ENCODE measurements around the gene F12. TPM values are rescaled to one million over a fixed set of nuclear protein-coding genes. Genes with fewer than 3 reads are reported as not detected.

Gene F12
- total and polyA plus RNA-seq, 2 donors (not counting 1 experiment from before 2014, with no cell fraction given): 0.10 to 0.50 TPM

DNA sequence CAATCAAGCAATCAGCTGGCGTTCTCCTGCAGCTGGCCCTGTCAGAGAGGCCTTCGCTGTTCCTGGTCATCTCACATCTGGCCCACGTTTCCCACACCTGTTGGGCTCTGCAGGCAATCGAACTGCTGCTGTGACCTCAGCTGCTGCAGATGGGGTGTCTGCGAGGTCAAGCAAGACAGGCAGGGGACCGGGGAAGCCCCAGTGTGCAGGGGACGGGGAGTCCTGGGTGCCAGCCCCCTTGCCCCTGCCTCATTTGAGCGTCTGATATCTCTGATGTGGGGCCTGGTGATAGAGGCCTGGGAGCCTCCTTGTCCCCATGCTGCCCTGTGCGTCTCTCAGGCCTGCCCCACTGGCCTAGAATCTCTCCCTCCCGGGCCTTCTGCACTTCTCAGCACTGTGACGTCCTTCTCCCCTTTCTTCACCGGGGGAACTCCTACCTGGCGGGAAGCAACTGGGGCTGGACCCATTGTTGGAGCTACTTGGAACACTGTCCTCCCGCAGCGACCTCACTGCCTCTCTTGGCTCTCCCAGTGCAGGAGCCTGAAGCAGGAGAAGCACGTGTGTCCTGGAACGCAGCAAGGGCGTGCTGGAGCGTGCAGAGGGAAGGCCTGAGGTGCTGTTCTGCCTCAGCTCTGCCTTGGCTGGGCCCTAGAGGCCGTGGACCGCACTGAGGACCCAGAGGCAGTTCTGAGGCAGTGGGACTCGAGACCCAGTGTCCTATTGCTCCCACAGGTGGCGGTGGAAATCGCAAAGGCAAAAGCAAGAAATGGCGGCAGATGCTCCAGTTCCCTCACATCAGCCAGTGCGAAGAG, 21.0 kb upstream of the F12 start:
- H3K4me2 ChIP-seq (ENCODE audit: extremely low read depth, insufficient read depth, low read length): no peak overlapping the region

DNA sequence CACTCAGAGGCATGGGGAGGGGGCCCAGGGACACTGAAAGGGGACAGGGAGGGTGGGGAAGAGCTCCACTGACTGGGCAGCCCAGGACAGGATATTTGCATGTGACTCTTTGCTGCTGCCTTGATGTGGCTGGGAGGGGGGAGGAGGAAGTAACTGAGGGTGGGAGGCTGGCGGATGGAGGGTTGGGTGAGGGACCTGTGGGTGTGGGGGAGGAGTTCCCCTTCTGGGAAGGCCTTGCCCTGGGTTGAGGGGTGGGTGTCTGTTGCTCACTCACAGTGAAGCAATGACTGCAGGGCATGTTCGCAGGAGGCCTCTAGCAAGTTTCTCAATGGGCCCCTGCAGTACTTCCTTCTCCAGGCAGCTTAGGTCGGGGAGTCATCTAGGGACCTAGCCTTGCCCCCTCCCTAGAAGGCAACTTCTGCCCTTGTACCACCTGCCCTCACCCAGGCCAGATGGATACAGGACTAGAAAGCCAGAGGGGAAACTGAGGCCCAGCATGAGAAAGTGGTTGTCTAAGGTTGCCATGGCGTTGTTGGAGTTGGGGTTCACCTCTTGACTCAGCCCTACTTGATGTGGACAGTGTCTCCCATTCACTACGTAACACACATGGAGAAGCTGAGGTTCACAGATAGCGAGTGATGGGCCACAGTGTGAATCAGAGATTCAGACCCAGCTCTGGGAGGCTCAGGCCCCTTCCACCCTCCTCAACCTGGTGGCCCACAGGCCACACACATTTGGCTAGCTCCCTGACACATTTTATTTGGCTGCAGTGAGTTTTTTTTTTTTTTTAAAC, 20.1 kb upstream of the F12 start:
- peaks cover 12% of the 10 kb centered on the region for H3K4me1 ChIP-seq (ENCODE audit: control insufficient read depth, extremely low read depth, insufficient read depth, low read length)
- H2AFZ ChIP-seq (ENCODE audit: low read length): no peak overlapping the region
- no peak overlapping the region for H3K4me3 ChIP-seq (replicated peaks in 1 of 4; ENCODE audit: control extremely low read depth in 1 of 4, insufficient read depth in 1 of 4, low read depth in 3 of 4, low read length in 4 of 4)
- peaks cover 26% of the 10 kb centered on the region for H3K36me3 ChIP-seq (ENCODE audit: control insufficient read depth, insufficient read depth, low read length)
- no peak for TF ChIP-seq EZH2 (IDR thresholded peaks at IDR 0.05; ENCODE audit: low read length, missing control alignments)
- TF ChIP-seq, protein P1, sequence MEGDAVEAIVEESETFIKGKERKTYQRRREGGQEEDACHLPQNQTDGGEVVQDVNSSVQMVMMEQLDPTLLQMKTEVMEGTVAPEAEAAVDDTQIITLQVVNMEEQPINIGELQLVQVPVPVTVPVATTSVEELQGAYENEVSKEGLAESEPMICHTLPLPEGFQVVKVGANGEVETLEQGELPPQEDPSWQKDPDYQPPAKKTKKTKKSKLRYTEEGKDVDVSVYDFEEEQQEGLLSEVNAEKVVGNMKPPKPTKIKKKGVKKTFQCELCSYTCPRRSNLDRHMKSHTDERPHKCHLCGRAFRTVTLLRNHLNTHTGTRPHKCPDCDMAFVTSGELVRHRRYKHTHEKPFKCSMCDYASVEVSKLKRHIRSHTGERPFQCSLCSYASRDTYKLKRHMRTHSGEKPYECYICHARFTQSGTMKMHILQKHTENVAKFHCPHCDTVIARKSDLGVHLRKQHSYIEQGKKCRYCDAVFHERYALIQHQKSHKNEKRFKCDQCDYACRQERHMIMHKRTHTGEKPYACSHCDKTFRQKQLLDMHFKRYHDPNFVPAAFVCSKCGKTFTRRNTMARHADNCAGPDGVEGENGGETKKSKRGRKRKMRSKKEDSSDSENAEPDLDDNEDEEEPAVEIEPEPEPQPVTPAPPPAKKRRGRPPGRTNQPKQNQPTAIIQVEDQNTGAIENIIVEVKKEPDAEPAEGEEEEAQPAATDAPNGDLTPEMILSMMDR (conservative IDR thresholded peaks at IDR 0.05 in 1 of 2, IDR thresholded peaks at IDR 0.05 in 1 of 2; ENCODE audit: low read depth in 1 of 2, low read length in 2 of 2): no peak
- no peak overlapping the region for H3K27ac ChIP-seq (ENCODE audit: insufficient read depth, low read length)
- H3K27me3 ChIP-seq (ENCODE audit: control insufficient read depth, insufficient read depth, low read length): no peaks in the 10 kb centered on the region
- H3K9me3 ChIP-seq (ENCODE audit: control insufficient read depth, insufficient read depth, low read depth, low read length): no peaks in the 10 kb centered on the region
- no peaks in the 10 kb centered on the region for H4K20me1 ChIP-seq (ENCODE audit: control insufficient read depth, extremely low read depth, insufficient read depth, low read length)
- H3K79me2 ChIP-seq (ENCODE audit: control insufficient read depth, insufficient read depth, low read length): peaks cover 21% of the 10 kb centered on the region
- no peak overlapping the region for H3K4me2 ChIP-seq (ENCODE audit: extremely low read depth, insufficient read depth, low read length)
- no peak overlapping the region for H3K9ac ChIP-seq (ENCODE audit: insufficient read depth, low read length)
- DNase-seq (ENCODE audit: low read depth in 2 of 2): no peak

More for the DNA sequence above, 21.0 kb upstream of the F12 start:
- no peaks in the 10 kb centered on the region for H4K20me1 ChIP-seq (ENCODE audit: control insufficient read depth, extremely low read depth, insufficient read depth, low read length)
- no peak overlapping the region for H3K27ac ChIP-seq (ENCODE audit: insufficient read depth, low read length)
- H3K36me3 ChIP-seq (ENCODE audit: control insufficient read depth, insufficient read depth, low read length): peaks cover 29% of the 10 kb centered on the region
- no peaks in the 10 kb centered on the region for H3K9me3 ChIP-seq (ENCODE audit: control insufficient read depth, insufficient read depth, low read depth, low read length)
- H3K9ac ChIP-seq (ENCODE audit: insufficient read depth, low read length): no peak overlapping the region
- H2AFZ ChIP-seq (ENCODE audit: low read length): no peak overlapping the region
- no peak for TF ChIP-seq EZH2 (IDR thresholded peaks at IDR 0.05; ENCODE audit: low read length, missing control alignments)
- TF ChIP-seq, protein P1 (conservative IDR thresholded peaks at IDR 0.05 in 1 of 2, IDR thresholded peaks at IDR 0.05 in 1 of 2; ENCODE audit: low read depth in 1 of 2, low read length in 2 of 2): no peak
- H3K4me3 ChIP-seq (replicated peaks in 1 of 4; ENCODE audit: control extremely low read depth in 1 of 4, insufficient read depth in 1 of 4, low read depth in 3 of 4, low read length in 4 of 4): no peak overlapping the region
- peaks cover 12% of the 10 kb centered on the region for H3K4me1 ChIP-seq (ENCODE audit: control insufficient read depth, extremely low read depth, insufficient read depth, low read length)
- no peaks in the 10 kb centered on the region for H3K27me3 ChIP-seq (ENCODE audit: control insufficient read depth, insufficient read depth, low read length)
- DNase-seq (ENCODE audit: low read depth in 2 of 2): no peak
- peaks cover 21% of the 10 kb centered on the region for H3K79me2 ChIP-seq (ENCODE audit: control insufficient read depth, insufficient read depth, low read length)

DNA sequence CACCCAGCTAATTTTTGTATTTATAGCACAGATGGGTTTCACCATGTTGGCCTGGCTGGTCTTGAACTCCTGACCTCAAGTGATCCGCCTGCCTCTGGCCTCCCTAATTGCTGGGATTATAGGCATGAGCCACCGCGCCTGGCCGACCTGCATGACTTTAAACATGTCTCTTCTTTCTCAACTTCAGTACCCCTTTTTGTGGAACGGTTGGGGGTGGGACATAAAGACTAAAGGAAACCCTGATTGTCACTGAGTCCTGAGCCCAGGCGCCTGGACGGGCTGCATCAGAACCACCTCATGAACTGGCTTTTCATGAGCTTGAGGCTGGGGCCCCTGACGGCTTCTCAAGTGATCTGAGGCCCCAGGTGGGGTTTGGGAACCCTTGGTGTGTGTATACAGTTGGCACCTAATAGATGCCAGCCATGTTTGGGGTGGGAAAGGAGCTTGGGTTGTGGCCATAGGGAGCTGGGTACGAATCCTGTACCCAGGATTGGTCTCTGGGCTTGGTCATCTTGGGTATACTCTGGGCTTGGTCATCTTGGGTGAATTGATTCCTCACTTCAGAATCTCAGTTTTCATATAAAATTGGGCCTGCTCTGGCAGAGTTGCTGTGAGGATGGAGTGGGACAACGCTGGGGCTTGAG, 19.3 kb upstream of the F12 start:
- no peak overlapping the region for H3K27ac ChIP-seq (ENCODE audit: insufficient read depth, low read length)
- no peak overlapping the region for H3K9ac ChIP-seq (ENCODE audit: insufficient read depth, low read length)
- no peaks in the 10 kb centered on the region for H3K9me3 ChIP-seq (ENCODE audit: control insufficient read depth, insufficient read depth, low read depth, low read length)
- peaks cover 21% of the 10 kb centered on the region for H3K36me3 ChIP-seq (ENCODE audit: control insufficient read depth, insufficient read depth, low read length)
- no peaks in the 10 kb centered on the region for H4K20me1 ChIP-seq (ENCODE audit: control insufficient read depth, extremely low read depth, insufficient read depth, low read length)
- no peak for TF ChIP-seq EZH2 (IDR thresholded peaks at IDR 0.05; ENCODE audit: low read length, missing control alignments)
- TF ChIP-seq, protein P1 (conservative IDR thresholded peaks at IDR 0.05 in 1 of 2, IDR thresholded peaks at IDR 0.05 in 1 of 2; ENCODE audit: low read depth in 1 of 2, low read length in 2 of 2): no peak
- H3K4me3 ChIP-seq (replicated peaks in 1 of 4; ENCODE audit: control extremely low read depth in 1 of 4, insufficient read depth in 1 of 4, low read depth in 3 of 4, low read length in 4 of 4): no peak overlapping the region
- no peak overlapping the region for H2AFZ ChIP-seq (ENCODE audit: low read length)
- no peaks in the 10 kb centered on the region for H3K27me3 ChIP-seq (ENCODE audit: control insufficient read depth, insufficient read depth, low read length)
- no peak for DNase-seq (ENCODE audit: low read depth in 2 of 2)
- H3K4me2 ChIP-seq (ENCODE audit: extremely low read depth, insufficient read depth, low read length): no peak overlapping the region
- peaks cover 21% of the 10 kb centered on the region for H3K79me2 ChIP-seq (ENCODE audit: control insufficient read depth, insufficient read depth, low read length)
- H3K4me1 ChIP-seq (ENCODE audit: control insufficient read depth, extremely low read depth, insufficient read depth, low read length): peaks cover 12% of the 10 kb centered on the region

All from fibroblast of lung (primary cell).